HFF-Myc (cell line): ENCODE results near the gene SS18.

Source experiments
- DNase-seq: peaks from one replicate; pipeline ENCODE4 v3.0.0-alpha.2; 2011; ENCODE audit warnings: low read depth; ENCODE audit errors: extremely low read depth
- H3K4me3 ChIP-seq: replicated peaks from 2 replicates; pipeline ENCODE4 v1.5.1; 2011; ENCODE audit warnings: low read depth, mild to moderate bottlenecking, control low read depth, low read length
- TF ChIP-seq, protein P1 (sequence below): IDR thresholded peaks from 2 replicates; pipeline ENCODE4 v1.5.1; 2012; ENCODE audit warnings: mild to moderate bottlenecking, low read depth, low read length, control low read depth; ENCODE audit errors: missing control alignments

SS18 gene

DNA sequence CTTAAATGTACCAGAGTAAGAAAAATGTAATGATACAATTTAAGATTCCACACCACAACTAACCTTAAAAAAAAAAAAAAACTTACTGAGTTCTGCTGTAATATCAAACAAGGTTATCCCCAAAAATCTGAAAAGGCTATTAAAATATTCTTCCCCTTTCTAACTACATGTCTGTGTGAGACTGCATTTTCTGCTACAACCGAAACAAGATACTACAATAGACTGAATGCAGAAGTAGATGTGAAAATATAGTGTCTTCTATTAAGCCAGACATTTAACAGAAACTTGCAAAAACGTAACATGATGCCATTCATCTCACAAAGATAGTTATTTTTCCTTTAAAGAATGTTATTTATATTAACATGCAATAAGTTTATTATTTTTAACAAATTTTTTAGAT lies 16.2 kb downstream of the SS18 start:
- H3K4me3 ChIP-seq, result no peak overlapping the region
- DNase-seq, result no peak
- TF ChIP-seq, protein P1, sequence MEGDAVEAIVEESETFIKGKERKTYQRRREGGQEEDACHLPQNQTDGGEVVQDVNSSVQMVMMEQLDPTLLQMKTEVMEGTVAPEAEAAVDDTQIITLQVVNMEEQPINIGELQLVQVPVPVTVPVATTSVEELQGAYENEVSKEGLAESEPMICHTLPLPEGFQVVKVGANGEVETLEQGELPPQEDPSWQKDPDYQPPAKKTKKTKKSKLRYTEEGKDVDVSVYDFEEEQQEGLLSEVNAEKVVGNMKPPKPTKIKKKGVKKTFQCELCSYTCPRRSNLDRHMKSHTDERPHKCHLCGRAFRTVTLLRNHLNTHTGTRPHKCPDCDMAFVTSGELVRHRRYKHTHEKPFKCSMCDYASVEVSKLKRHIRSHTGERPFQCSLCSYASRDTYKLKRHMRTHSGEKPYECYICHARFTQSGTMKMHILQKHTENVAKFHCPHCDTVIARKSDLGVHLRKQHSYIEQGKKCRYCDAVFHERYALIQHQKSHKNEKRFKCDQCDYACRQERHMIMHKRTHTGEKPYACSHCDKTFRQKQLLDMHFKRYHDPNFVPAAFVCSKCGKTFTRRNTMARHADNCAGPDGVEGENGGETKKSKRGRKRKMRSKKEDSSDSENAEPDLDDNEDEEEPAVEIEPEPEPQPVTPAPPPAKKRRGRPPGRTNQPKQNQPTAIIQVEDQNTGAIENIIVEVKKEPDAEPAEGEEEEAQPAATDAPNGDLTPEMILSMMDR, result no peak

DNA sequence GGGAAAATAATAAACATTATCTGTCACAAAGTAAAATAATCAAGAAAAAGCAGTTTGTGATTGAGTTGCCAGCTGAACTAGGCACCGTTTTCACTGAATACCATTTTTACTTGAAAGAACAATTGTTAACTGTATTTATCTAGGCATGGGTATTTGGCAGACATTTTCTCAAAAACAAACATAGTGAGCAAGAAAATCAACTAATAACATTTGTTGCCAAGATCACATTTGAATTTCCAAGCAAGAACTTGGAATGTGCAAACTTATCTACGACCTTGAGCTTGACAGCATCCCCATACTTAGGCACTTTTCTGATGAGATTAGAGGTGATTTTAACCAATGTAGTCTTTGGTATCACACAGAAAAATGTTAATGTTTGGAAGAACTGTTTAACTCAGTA lies 16.7 kb downstream of the SS18 start:
- no peak overlapping the region for H3K4me3 ChIP-seq
- DNase-seq, result no peak
- TF ChIP-seq, protein P1, result no peak

DNA sequence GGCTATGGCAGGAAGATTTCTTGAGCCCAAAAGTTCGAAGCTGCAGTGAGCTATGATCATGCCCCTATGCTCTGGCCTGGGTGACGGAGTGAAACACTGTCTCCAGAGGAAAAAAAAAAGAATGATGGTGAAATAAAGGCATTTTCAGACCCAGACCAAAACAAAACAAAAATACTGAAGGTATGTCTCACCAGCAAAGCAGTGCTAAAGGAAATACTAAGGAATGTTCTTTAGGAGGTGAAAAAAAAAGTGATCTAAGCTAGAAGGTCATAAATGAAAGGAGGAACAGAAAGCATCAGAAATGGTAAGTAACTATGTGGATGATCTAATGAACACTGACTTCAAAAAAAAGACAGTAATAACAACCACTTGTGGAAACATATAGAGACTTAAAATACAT lies 18.7 kb downstream of the SS18 start:
- no peak for DNase-seq
- no peak overlapping the region for H3K4me3 ChIP-seq
- TF ChIP-seq, protein P1, result no peak

DNA sequence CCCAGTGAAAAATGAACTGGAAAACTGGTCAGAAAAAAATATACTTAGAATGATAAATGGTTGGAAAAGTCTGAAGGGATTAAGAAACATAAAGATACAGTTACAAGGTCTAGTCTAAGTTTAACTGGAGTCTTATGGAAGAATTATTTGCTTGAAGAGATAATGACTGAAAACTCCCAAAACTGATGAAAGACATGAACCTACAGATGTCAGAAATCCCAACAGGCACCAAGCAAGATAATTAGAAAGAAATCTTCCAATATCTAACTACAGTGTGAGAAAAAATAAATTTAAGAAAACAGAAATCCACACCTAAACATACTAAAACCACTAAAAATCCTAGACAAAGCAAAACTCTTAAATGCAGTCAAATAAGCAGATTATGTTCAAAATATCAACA lies 19.4 kb downstream of the SS18 start:
- H3K4me3 ChIP-seq, result no peak overlapping the region
- no peak for DNase-seq
- TF ChIP-seq, protein P1, result no peak

DNA sequence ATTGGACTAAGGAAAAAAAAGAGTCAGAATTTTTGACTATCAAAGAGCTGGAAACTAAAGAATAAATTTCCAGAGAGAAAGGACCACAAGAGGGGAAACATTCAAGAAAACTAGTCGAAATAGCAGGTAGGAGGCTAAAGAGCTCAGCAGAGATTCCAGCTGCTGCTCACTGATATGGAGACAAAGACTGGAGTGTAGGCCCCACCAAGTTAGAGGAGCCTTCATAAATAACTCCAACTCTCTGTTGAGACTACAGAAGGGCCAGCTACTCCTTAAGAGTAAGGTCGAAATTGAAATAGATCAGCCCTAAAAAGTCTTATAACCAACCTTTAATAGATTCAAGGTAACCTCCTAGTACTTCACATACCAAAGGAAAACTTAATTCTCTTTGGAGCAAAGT lies 31.1 kb downstream of the SS18 start:
- TF ChIP-seq, protein P1, result no peak
- DNase-seq, result no peak
- H3K4me3 ChIP-seq, result no peak overlapping the region

DNA sequence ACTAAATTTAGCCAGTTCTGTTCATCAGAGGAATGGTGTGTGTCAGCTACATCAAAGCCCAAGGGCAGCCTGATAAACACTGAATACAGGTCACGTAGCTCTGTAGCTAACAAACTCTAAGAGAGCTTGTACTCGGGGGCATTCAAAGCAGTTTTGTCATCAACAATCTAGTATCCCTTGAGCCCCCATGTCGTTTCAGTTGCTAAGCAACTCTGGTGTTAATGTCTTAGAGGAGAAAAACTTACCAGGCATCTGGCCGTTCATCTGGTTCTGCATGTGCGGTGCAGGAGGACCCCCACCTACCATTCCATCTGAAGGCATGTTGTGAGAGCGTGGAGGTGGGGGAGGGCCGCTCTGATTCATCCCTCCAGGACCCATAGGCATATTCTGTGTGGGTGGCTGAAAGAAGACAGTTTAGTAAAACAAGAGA lies 33.1 kb downstream of the SS18 start:
- no peak overlapping the region for H3K4me3 ChIP-seq
- no peak for DNase-seq
- TF ChIP-seq, protein P1, result no peak

DNA sequence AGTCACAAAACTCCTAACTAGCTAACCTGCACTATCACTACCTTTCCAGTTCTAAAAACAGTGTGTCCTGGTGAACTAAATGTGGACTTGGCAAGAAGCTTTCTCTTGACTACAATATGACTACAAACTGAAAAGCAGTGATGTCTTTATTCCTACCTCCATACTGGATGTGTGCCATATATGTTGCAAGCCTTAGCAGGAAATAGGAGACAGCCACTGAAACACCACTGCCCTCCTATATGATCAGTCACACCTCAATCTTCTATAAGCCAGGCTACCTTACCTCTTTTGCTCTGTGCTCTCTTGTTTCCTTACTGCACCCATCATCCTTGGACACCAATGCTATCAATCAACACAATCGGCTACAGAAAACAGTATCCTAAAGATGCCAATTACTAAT lies 34.1 kb downstream of the SS18 start:
- TF ChIP-seq, protein P1, result no peak
- DNase-seq, result no peak
- H3K4me3 ChIP-seq, result no peak overlapping the region
